Keratinocyte (primary cell): Measurements from ENCODE around the gene KRTAP4-9. TPM values are rescaled to one million over a fixed set of nuclear protein-coding genes. Genes with fewer than 3 reads are reported as not detected.
"Not testable (repeated sequence)": the region's sequence is repeated elsewhere in the genome, so short reads cannot be mapped to it uniquely, and the experiment has no call there.

Experiments used
- DNase-seq: peaks from one replicate; pipeline ENCODE4 v3.0.0-alpha.2; 2011; ENCODE audit warnings: low read depth, missing footprints, low spot score
- FAIRE-seq: peaks from 2 replicates; lab custom pipeline; 2011; peaks lifted over from hg19 to GRCh38; lab: Jason Lieb, UNC
- H2AFZ ChIP-seq: 2 replicates; pipeline ENCODE4 v1.6.0; 2012; ENCODE audit warnings: low read length, control low read depth, inconsistent platforms; ENCODE audit not compliant: control insufficient read depth
- H3K27ac ChIP-seq: 2 replicates; pipeline ENCODE4 v1.5.1; 2011; ENCODE audit warnings: low read length; ENCODE audit not compliant: control insufficient read depth, insufficient read depth
- H3K27me3 ChIP-seq: 3 replicates; pipeline ENCODE4 v1.6.0; 2011; ENCODE audit warnings: low read length; ENCODE audit not compliant: control insufficient read depth, insufficient read depth; ENCODE audit errors: extremely low read depth
- H3K36me3 ChIP-seq, 2 experiments: 2 replicates in 1 of 2; 3 replicates in 1 of 2; pipeline ENCODE4 v1.5.1; 2011; ENCODE audit warnings: low read length in 2 of 2, mild to moderate bottlenecking in 1 of 2; ENCODE audit not compliant: control insufficient read depth in 2 of 2, insufficient read depth in 2 of 2; ENCODE audit errors: extremely low read depth in 1 of 2
- H3K4me1 ChIP-seq: 3 replicates; pipeline ENCODE4 v1.5.1; 2011; ENCODE audit warnings: low read length; ENCODE audit not compliant: control insufficient read depth, insufficient read depth; ENCODE audit errors: extremely low read depth
- H3K4me2 ChIP-seq: 3 replicates; pipeline ENCODE4 v1.6.0; 2011; ENCODE audit warnings: low read depth, low read length; ENCODE audit not compliant: control insufficient read depth, insufficient read depth; ENCODE audit errors: extremely low read depth
- H3K4me3 ChIP-seq, 3 experiments: fragments of 200-600 bp in 1 of 3; sonication (generic) in 1 of 3; 2 replicates in 2 of 3; 3 replicates in 1 of 3; pipeline ENCODE4 v1.5.1; 2011 to 2016; ENCODE audit warnings: low read length in 3 of 3, mild to moderate bottlenecking in 3 of 3, control low read depth in 2 of 3, inconsistent platforms in 1 of 3, low read depth in 1 of 3, mixed read lengths in 1 of 3, mixed run types in 1 of 3, moderate library complexity in 1 of 3; ENCODE audit not compliant: control insufficient read depth in 2 of 3, insufficient read depth in 2 of 3; ENCODE audit errors: extremely low read depth in 1 of 3
- H3K79me2 ChIP-seq: 2 replicates; pipeline ENCODE4 v1.6.0; 2012; ENCODE audit warnings: low read length; ENCODE audit not compliant: control insufficient read depth, insufficient read depth
- H3K9ac ChIP-seq: 3 replicates; pipeline ENCODE4 v1.6.0; 2011; ENCODE audit warnings: low read length; ENCODE audit not compliant: control insufficient read depth, insufficient read depth; ENCODE audit errors: extremely low read depth
- H3K9me1 ChIP-seq: 3 replicates; pipeline ENCODE4 v1.6.0; 2011; ENCODE audit warnings: low read length; ENCODE audit not compliant: control insufficient read depth, insufficient read depth; ENCODE audit errors: extremely low read depth
- H3K9me3 ChIP-seq: 2 replicates; pipeline ENCODE4 v1.5.1; 2012; ENCODE audit warnings: low read depth, low read length; ENCODE audit not compliant: control insufficient read depth
- H4K20me1 ChIP-seq: 3 replicates; pipeline ENCODE4 v1.6.0; 2011; ENCODE audit warnings: low read length; ENCODE audit not compliant: control insufficient read depth, insufficient read depth; ENCODE audit errors: extremely low read depth
- CTCF ChIP-seq, 3 experiments: IDR thresholded peaks in 1 of 3; conservative IDR thresholded peaks in 1 of 3; optimal IDR thresholded peaks in 1 of 3; 2 replicates in 2 of 3; 3 replicates in 1 of 3; pipeline versions ENCODE3 to v1.5.1; 2011; ENCODE audit warnings: low read length in 3 of 3, mild to moderate bottlenecking in 3 of 3, moderate library complexity in 2 of 3, control low read depth in 1 of 3, inconsistent platforms in 1 of 3; ENCODE audit not compliant: insufficient read depth in 2 of 3; ENCODE audit errors: extremely low read depth in 1 of 3
- EZH2 ChIP-seq: IDR thresholded peaks from one replicate; pipeline ENCODE4 v1.6.1; 2012; ENCODE audit warnings: inconsistent platforms, mild to moderate bottlenecking, low read length, moderate library complexity
- dilution Hi-C: fragments of 300-500 bp; cut with MboI; formaldehyde crosslinking; loops from one replicate; pipeline ENCODE4 v1.7.0; 2020; ENCODE audit warnings: low sequenced_read_pairs; ENCODE audit not compliant: extremely low pct_ligation_motif_present
- polyA plus RNA-seq, 5 experiments: library from polyadenylated mRNA; depleted of rRNA in 3 of 5; stranded (reverse) in 3 of 5; stranded (forward) in 1 of 5; unstranded in 1 of 5; fragments of >200 nt; gene quantifications; 1 replicate in 1 of 5; 2 replicates in 3 of 5; 3 replicates in 1 of 5; pipeline versions ENCODE4 v1.2.1 to v1.2.3, GENCODE V29; 2011 to 2012; ENCODE audit warnings: missing spikeins in 2 of 5, low read depth in 1 of 5, low replicate concordance in 1 of 5

KRTAP4-9 gene
- polyA plus RNA-seq, 1 donor (not counting 4 experiments of a cell fraction or from before 2014, with no cell fraction given), result not detected

- DNase-seq, result no peak
- H3K36me3 ChIP-seq, result no peaks in the 10 kb centered on the region
- no peaks in the 10 kb centered on the region for H3K79me2 ChIP-seq
- H3K4me1 ChIP-seq, result peaks cover 13% of the 10 kb centered on the region
- no peaks in the 10 kb centered on the region for H3K27me3 ChIP-seq
- no peak for TF ChIP-seq EZH2
- TF ChIP-seq CTCF (optimal IDR thresholded peaks at IDR 0.05 in 1 of 3, IDR thresholded peaks at IDR 0.05 in 1 of 3, conservative IDR thresholded peaks at IDR 0.05 in 1 of 3; ENCODE audit: extremely low read depth in 1 of 3, insufficient read depth in 2 of 3, low read length in 3 of 3), result no peak
- H3K9me3 ChIP-seq, result no peaks in the 10 kb centered on the region
- H3K4me3 ChIP-seq, result no peak overlapping the region
- no peaks in the 10 kb centered on the region for H3K9me1 ChIP-seq
- no peaks in the 10 kb centered on the region for H4K20me1 ChIP-seq
- H3K27ac ChIP-seq, result no peak overlapping the region
- no peak overlapping the region for H2AFZ ChIP-seq
- FAIRE-seq, result no peak
- H3K9ac ChIP-seq, result no peak overlapping the region
- dilution Hi-C loops, result no loop called here
- H3K4me2 ChIP-seq, result no peak overlapping the region
These were observed 2.8 kb downstream of the KRTAP4-9 start for GRCh38 chr17:41107941-41108450.

DNA sequence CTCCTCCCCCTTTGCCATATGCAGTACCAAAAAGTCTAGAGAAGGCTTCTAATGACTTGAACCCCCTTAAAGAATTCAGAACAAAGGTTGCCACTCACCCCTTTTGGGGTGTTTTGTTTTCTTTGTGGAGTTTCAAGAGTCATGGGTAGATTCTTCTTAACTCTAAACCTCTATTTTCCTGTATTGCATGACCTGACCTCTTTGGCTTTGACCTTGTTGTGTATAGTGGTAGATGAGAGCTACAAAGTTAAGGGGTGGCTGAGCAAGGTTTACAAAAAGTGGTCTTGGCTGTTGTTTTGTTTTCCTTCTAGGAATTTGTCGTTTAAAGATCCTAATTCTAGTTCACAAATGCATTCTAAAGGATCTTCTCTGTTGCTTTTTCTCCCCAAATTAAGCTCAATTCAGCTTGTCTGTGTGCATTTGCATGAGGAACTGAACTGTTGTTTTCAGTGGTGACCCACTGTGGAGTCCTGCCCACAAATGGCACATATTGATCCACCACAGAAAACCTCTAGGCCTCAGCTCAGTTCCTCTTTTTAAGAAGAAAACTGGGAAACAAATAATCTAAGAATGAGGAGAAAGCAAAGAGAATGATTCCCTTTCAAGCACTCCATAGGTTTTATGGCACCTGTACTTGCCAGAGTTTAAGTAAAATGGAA, 3.7 kb downstream of the KRTAP4-9 start:
- H3K27me3 ChIP-seq, H2AFZ ChIP-seq, H3K9me3 ChIP-seq, H3K79me2 ChIP-seq, H3K4me2 ChIP-seq, H4K20me1 ChIP-seq, H3K4me3 ChIP-seq, H3K27ac ChIP-seq, H3K36me3 ChIP-seq, H3K9me1 ChIP-seq, dilution Hi-C loops, H3K9ac ChIP-seq, DNase-seq, FAIRE-seq: not testable (repeated sequence)
- peaks cover 10% of the 10 kb centered on the region for H3K4me1 ChIP-seq
